GM20000 (cell line): Measurements from ENCODE around the gene KRTAP5-1.

ENCODE experiments used
- DNase-seq: peaks from one replicate; pipeline ENCODE4 v3.0.0; 2012; ENCODE audit warnings: low spot score
- TF ChIP-seq, protein P1 (sequence below): IDR thresholded peaks from 2 replicates; pipeline ENCODE4 v1.5.1; 2012; ENCODE audit warnings: mild to moderate bottlenecking, control low read depth; ENCODE audit errors: extremely low read depth, missing control alignments

The KRTAP5-1 gene

GRCh38 chr11:1567052-1567720, 17.9 kb downstream of the KRTAP5-1 start:
- DNase-seq: no peak
- TF ChIP-seq, protein P1, sequence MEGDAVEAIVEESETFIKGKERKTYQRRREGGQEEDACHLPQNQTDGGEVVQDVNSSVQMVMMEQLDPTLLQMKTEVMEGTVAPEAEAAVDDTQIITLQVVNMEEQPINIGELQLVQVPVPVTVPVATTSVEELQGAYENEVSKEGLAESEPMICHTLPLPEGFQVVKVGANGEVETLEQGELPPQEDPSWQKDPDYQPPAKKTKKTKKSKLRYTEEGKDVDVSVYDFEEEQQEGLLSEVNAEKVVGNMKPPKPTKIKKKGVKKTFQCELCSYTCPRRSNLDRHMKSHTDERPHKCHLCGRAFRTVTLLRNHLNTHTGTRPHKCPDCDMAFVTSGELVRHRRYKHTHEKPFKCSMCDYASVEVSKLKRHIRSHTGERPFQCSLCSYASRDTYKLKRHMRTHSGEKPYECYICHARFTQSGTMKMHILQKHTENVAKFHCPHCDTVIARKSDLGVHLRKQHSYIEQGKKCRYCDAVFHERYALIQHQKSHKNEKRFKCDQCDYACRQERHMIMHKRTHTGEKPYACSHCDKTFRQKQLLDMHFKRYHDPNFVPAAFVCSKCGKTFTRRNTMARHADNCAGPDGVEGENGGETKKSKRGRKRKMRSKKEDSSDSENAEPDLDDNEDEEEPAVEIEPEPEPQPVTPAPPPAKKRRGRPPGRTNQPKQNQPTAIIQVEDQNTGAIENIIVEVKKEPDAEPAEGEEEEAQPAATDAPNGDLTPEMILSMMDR: no peak

- DNase-seq: no peak
- TF ChIP-seq, protein P1: no peak
Observed at GRCh38 chr11:1566381-1567051, 18.6 kb downstream of the KRTAP5-1 start.

DNA sequence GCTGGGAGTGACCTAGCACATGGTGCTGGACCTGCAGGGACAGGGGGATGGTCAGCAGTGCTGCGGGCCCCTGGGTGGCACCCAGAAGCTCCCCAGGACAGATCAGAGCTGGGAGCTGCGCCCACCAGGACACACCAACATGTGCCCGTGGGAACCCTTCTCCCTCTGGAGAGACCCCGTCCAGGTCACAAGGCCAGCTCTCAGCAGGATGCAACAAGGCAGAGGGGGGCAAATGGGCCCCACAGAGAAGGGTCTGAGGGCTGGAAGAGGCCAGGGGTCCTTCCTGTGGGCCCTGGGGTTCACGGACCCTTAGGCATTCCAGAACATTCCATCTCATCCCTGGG, 19.2 kb downstream of the KRTAP5-1 start:
- no peak for DNase-seq

DNA sequence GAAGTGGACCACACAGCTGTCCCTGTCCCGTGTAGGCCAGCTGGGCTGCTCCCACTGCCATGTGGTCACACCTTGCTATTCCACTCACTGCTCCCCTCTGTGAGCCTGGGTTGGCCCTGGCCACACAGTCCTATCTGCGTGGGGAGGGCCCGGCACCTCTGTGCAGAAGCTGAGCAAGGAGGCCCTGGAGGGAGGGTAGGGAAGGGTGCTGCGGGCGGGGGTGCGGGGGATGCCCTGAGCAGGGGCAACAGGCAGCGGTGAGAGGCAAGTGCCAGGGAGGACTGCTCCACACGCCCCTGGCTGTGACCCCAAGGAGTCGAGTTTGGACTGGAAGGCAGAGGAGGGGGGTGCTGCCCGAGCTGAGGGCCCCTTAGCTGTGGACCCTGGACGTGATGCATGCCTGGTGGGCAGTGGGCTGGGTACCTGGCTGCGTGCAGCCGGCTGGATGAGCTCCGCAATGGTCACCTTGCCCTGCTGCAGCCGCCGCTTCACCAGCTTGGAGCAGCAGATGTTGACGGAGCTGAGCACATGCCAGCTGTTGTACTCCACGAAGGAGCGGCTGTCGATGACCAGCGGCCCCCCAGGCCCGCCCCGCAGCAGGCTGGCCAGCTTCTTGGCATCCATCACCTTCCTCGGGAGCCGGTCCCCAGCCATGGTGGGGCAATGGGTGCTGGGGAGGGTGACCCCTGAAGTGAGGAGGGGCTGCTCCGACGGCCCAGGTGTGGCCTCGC, 19.7 kb downstream of the KRTAP5-1 start:
- TF ChIP-seq, protein P1: no peak
- no peak for DNase-seq

More for the DNA sequence above, 19.2 kb downstream of the KRTAP5-1 start:
- TF ChIP-seq, protein P1: no peak

GRCh38 chr11:1564535-1565172, 20.4 kb downstream of the KRTAP5-1 start:
- no peak for DNase-seq
- TF ChIP-seq, protein P1: no peak

DNA sequence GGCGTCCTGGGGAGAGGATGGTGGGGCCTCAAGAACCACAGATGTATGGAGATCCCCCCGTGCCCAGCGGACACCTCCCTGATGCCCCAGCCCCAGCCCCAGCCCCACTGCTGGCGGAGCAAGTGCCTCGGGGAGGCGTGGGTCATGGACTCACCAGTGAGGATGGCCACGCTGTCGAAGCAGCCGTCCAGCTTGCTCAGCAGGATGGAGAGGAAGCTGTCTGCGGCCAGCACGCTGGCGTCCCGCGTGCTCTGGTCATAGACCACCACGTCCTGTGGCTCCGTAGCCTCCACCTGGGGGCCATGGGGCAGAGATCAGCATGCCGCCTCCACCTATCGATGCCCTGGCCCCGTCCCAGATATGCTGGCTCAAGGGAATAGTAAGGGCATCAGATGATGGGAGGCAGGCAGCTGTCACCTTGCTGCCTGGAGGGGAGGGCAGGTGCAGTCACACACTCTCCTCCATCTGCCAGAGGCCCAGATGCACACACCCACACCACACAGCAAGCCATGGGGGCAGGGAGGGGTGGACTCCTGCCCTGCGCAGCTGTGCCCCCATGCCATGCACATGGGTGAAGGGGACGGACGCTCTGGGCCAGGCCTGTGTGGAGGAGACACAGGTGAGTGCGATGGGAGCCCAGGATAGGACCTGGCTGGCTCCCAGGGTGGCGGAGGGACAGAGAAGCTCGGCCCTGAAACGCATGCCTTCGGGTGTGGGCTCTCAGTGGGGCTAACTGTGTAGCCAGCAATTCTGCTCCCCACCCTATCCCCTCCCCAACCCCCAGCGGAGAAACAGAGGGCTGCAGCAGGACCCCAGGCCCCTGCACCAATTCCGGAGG, 21.2 kb downstream of the KRTAP5-1 start:
- DNase-seq: no peak
- TF ChIP-seq, protein P1: no peak
